Thoracic aorta (tissue), 2 donors: ENCODE results near the gene TAOK1. TPM values are rescaled to one million over a fixed set of nuclear protein-coding genes. Genes with fewer than 3 reads are reported as not detected.

Experiments used
- ATAC-seq: fragments of 150-250 bp; one replicate; pipeline ENCODE4 v1.8.0; 2017; ENCODE audit warnings: low read depth; ENCODE audit not compliant: insufficient number of reproducible peaks, low FRiP score
- DNase-seq: peaks from one replicate; pipeline ENCODE4 v3.0.0-alpha.2; 2020; ENCODE audit warnings: low spot score
- H3K27ac ChIP-seq, 2 donors: fragments of 200-600 bp; sonication (generic); 1 replicate in 1 of 2; 2 replicates in 1 of 2; pipeline ENCODE4 v1.5.1; 2016; ENCODE audit warnings: mild to moderate bottlenecking in 2 of 2, moderate library complexity in 2 of 2
- H3K27me3 ChIP-seq: fragments of 200-600 bp; sonication (generic); replicated peaks from 2 replicates; pipeline ENCODE4 v1.6.0; 2016; ENCODE audit warnings: mild to moderate bottlenecking; ENCODE audit not compliant: insufficient read depth
- H3K36me3 ChIP-seq: fragments of 200-600 bp; sonication (generic); one replicate; pipeline ENCODE4 v1.5.1; 2016
- H3K4me1 ChIP-seq, 2 donors: fragments of 200-600 bp; sonication (generic); 1 replicate in 1 of 2; 2 replicates in 1 of 2; pipeline versions ENCODE4 v1.5.1 to v1.6.0; 2016; ENCODE audit warnings: low read depth in 2 of 2, mild to moderate bottlenecking in 1 of 2; ENCODE audit not compliant: control insufficient read depth in 1 of 2
- H3K4me3 ChIP-seq: fragments of 200-600 bp; sonication (generic); 2 replicates; pipeline ENCODE4 v1.5.1; 2016; ENCODE audit warnings: mild to moderate bottlenecking
- H3K9me3 ChIP-seq: fragments of 200-600 bp; sonication (generic); 2 replicates; pipeline ENCODE4 v1.5.1; 2016
- total RNA-seq, 2 donors: library from RNA; depleted of rRNA; stranded (reverse); fragments of >200 nt; gene quantifications; one replicate each; pipeline versions ENCODE4 v1.1.0 to v1.2.3, GENCODE V29; 2016
- TF ChIP-seq, protein P1 (sequence below): fragments of 200-600 bp; sonication (generic); IDR thresholded peaks from one replicate; pipeline ENCODE4 v1.5.1; 2019; ENCODE audit warnings: antibody characterized with exemption

Gene TAOK1
- total RNA-seq, 2 donors from 2014 or later: 46.0 to 64.6 TPM

DNA sequence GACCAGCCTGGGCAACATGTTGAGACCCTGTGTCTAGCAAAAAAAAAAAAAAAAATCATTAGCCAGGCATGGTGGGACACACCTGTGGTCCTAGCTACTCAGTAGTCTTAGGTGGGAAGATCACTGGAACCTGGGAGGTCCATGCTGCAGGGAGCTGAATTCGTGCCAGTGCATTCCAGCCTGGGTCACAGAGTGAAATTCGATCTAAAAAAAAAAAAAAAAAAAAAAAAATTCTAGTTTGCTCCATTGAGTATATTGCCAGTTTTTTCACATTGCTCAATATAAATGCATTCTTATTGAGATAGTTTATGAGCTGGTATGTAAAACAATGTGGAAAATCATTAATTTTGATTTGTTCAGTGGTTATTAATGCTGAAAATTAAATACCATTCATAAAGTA, 124.6 kb downstream of the TAOK1 start:
- Histone ChIP-seq H3K4me3 (no peak overlapping the region), H3K27me3 (no peaks in the 10 kb centered on the region), H3K36me3 (peaks cover 25% of the 10 kb centered on the region), H3K4me1 (no peaks in the 10 kb centered on the region), H3K27ac (no peak overlapping the region), H3K9me3 (no peaks in the 10 kb centered on the region)
- ATAC-seq: no peak
- DNase-seq: no peak
- TF ChIP-seq, protein P1, sequence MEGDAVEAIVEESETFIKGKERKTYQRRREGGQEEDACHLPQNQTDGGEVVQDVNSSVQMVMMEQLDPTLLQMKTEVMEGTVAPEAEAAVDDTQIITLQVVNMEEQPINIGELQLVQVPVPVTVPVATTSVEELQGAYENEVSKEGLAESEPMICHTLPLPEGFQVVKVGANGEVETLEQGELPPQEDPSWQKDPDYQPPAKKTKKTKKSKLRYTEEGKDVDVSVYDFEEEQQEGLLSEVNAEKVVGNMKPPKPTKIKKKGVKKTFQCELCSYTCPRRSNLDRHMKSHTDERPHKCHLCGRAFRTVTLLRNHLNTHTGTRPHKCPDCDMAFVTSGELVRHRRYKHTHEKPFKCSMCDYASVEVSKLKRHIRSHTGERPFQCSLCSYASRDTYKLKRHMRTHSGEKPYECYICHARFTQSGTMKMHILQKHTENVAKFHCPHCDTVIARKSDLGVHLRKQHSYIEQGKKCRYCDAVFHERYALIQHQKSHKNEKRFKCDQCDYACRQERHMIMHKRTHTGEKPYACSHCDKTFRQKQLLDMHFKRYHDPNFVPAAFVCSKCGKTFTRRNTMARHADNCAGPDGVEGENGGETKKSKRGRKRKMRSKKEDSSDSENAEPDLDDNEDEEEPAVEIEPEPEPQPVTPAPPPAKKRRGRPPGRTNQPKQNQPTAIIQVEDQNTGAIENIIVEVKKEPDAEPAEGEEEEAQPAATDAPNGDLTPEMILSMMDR: no peak

DNA sequence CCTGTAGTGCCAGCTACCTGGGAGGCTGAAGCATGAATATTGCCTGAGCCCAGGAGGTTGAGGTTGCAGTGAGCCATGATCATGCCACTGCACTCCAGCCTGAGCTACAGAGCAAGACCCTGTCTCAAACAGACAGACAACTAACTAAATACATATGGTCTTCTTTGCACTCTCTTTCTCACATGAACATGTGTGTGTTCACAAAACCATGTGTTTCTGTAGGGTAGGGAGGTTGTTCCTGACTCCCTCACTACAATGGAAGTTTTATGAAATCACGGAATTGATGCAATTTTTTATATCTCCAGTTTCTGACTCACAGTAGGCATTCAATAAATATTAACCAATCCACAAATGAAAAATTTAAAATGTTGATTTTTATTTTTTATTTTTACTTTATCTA, 128.2 kb downstream of the TAOK1 start:
- H3K27me3 ChIP-seq: no peaks in the 10 kb centered on the region
- no peak overlapping the region for H3K4me3 ChIP-seq
- TF ChIP-seq, protein P1: no peak
- peaks cover 32% of the 10 kb centered on the region for H3K36me3 ChIP-seq
- no peaks in the 10 kb centered on the region for H3K4me1 ChIP-seq
- H3K9me3 ChIP-seq: no peaks in the 10 kb centered on the region
- no peak overlapping the region for H3K27ac ChIP-seq
- DNase-seq: no peak
- ATAC-seq: no peak

GRCh38 chr17:29524692-29525091, 134.5 kb downstream of the TAOK1 start:
- Histone ChIP-seq H3K27me3 (no peaks in the 10 kb centered on the region), H3K9me3 (no peaks in the 10 kb centered on the region), H3K4me3 (no peak overlapping the region), H3K27ac (no peak overlapping the region), H3K4me1 (no peaks in the 10 kb centered on the region), H3K36me3 (peaks cover 32% of the 10 kb centered on the region)
- TF ChIP-seq, protein P1: no peak
- ATAC-seq: no peak
- DNase-seq: no peak

DNA sequence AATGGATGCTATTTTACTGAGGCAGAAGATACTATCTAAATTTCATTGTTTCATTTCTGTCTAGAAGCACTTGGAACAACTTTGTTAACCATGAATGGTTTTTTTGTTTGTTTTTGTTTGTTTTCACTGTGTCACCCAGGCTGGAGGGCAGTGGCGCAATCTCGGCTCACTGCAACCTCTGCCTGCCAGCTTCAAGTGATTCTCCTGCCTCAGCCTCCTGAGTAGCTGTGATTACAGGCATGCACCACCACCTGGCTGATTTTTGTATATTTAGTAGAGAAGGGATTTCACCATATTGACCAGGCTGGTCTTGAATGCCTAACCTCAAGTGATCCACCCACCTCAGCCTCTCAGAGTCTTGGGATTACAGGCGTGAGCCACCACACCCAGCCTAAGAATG, 136.2 kb downstream of the TAOK1 start:
- Histone ChIP-seq H3K27me3 (no peaks in the 10 kb centered on the region), H3K4me3 (no peak overlapping the region), H3K27ac (no peak overlapping the region), H3K4me1 (no peaks in the 10 kb centered on the region), H3K9me3 (no peaks in the 10 kb centered on the region), H3K36me3 (peaks cover 34% of the 10 kb centered on the region)
- no peak for ATAC-seq
- TF ChIP-seq, protein P1: no peak
- no peak for DNase-seq

- no peak for DNase-seq
- no peak overlapping the region for H3K27ac ChIP-seq
- no peak overlapping the region for H3K4me3 ChIP-seq
- H3K27me3 ChIP-seq: no peaks in the 10 kb centered on the region
- no peaks in the 10 kb centered on the region for H3K9me3 ChIP-seq
- peaks cover 16% of the 10 kb centered on the region for H3K36me3 ChIP-seq
- ATAC-seq: no peak
- no peaks in the 10 kb centered on the region for H3K4me1 ChIP-seq
- TF ChIP-seq, protein P1: no peak
These were observed 143.8 kb downstream of the TAOK1 start for GRCh38 chr17:29533976-29534375.
